GM21619 (cell line): ENCODE measurements around the gene RTN4R.

Experiments
- ATAC-seq: cut with Tn5 transposase; IDR thresholded peaks from one replicate; pipeline ENCODE4 v1.9.1; 2021; ENCODE audit not compliant: unreplicated experiment

RTN4R gene

DNA sequence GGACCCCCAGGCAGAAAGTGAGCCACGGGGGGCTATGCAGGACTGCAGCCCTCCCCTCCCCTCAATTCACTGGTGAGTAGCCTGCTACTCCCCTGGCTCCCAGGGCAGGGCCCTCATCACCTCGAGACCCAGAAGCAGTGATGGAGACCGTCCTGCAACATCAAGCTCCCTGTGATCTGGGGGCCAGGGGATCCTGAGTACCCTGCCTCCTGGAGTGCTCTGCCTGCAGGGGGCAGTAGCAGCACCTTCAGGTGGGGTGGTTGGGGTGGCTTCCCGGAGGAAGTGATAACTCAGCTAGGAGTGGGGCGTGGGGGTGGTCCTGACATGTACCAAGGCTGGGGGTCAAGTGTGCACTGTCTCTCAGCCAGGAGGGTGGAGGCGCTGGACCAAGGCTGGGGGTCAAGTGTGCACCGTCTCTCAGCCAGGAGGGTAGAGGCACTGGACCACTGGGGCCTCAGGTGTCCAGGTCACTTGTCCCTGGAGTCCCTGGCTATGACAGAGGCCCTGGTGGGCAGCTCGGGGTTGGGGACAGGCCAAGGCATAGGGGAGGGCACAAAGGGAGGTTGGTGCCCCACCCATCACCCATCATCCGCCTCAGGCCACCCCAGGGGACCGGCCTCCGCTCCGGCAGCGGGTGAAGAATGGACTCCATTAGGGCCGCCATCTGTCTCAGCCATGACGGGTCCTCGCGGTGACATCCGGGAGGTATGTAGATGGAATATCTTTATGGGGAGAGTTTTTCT is 9.4 kb downstream of the RTN4R start:
- ATAC-seq = no peak

DNA sequence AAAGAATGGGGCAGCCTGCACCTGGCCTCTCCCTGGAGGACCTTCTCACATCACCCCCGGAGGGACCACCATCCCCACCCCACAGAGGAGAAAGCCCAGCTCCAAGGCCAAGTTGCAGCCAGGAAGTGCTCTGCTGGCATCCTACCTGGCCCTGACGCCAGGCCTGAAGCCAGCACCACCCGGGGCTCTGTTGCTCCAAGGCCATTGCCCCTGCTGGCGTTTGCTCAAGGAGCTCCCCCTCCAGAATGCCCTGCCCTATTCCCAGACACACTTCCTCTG is 10.2 kb downstream of the RTN4R start:
- ATAC-seq = no peak

DNA sequence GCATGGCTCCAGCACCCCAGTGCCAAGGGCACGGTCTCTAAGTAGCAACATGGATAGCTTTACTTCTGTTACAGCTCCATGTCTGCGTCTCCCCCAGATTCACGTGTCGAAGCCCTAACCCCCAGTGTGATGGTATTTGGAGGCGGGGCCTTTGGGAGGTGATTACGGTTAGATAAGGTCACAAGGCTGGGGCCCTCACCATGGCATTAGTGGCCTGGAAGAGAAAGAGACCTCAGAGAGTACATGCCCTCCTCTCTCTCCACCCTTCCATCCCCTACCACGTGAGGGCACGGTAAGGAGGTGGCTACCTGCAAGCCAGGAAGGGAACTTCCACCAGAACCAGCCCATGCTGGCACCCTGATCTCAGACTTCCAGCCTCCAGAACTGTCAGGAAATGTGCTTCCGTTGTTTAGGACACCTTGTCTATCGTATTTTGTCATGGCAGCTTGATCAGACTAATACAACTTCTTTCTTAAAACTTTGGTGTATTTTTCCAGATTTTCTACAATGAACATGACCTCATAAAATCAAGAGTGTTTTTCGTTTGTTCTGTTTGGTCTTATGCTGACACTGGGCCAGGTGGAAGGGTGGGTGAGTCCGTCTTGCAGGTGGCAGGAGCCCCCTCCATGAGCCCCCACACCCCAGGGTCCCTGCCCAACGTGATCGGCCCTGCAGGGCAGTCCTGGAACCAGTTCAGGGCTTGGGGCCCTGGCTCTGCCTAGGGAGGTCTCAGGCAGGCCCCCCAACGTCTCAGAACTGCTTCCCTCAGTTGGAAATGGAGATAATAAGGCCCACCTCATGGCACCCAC is 10.7 kb downstream of the RTN4R start:
- ATAC-seq = no peak

DNA sequence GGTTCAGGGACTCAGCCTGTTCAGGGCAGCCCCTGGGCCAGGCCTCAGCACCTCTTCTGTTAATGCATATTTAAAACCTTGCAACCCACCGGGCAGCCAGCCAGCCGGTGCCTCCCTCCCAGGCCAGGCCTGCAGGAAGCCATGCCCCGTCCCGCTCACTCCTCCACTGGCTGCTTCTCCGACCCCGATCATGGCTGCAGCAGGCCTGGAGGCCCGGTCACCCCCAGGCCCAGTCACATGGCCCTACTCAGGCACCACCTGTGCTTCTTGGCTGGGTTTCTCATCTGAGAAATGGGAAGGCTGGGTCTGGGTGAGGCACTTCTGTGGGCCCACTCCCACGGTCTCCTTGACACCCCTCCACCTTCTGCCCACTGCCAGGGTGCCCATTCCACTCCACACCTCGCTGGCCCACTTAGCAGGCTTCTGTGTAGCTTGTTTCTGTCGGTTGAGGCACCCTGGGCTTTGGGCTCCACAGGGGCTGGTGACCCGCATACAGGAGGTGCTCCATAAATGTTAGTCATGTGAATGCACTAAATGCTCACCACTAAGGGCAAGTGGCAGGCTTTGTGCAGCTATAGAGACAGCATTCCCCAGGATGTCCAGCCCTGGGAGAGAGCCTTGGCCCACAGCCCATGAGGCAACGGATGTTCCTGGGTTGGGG is 11.4 kb downstream of the RTN4R start:
- no peak for ATAC-seq

DNA sequence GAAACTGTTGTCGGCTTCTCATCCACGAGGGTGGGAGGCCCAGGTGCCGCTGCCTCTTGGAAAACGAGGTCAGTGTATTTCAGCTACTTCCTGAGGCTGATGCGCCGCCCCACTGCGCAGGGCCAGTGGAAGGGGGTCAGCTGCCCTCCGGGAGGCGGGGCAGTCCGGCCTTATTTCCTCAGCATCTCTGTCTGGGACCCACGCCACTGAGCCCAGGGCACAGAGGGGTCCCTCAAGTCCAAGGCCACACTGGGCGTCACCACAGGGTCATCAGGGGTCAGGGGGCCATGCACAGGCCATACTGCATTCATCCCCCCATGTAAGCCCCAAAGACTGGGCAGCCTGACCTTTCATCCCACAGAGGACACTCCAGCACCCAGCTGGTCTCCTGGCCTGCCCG is 12.1 kb downstream of the RTN4R start:
- ATAC-seq = no peak

DNA sequence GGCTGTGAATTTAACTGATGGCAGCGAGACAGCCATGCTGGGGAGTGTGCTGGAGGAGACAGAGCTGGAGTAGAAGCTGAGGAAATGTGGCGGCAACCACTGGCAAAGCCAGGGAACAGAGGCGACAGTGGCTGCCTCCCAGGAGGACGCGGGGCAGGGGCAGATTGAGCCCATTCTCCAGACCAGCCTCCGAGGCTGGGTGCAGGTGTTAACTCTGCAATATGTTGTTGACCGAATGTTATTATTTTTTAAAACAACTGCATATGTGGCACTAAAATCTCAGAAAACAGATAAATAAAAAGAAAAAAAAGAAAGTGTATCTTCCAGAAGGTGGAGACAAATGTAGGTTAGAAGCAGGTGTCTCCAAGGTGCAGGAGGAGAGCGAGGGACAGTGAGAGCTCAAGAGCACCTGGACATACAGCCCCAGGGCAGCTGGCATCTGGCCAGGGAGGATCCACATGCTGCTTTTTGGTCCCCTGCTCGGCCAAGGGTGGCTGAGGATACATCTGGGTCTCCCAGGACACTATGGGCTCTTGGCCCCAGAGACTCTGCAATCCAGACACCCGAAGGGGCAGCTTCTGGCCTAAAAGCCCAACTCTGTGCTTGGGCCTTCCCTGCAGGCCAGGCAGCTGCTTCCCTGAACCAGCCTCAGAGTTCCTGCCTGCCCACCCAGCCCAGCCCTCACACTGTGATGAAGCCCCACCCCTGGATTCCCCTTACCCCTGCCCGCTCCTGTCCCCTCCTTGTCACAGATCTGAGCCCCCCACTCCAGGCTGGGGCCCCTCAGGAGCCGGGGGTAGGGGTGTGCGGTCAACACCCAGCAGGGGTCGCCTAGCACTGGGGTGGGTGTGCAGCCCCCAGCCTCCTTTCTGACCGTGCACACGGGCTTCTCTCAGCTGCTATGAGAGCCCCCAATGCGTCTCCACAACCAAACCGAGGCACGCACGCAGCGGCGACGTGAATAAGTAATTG is 12.9 kb downstream of the RTN4R start:
- ATAC-seq = no peak

DNA sequence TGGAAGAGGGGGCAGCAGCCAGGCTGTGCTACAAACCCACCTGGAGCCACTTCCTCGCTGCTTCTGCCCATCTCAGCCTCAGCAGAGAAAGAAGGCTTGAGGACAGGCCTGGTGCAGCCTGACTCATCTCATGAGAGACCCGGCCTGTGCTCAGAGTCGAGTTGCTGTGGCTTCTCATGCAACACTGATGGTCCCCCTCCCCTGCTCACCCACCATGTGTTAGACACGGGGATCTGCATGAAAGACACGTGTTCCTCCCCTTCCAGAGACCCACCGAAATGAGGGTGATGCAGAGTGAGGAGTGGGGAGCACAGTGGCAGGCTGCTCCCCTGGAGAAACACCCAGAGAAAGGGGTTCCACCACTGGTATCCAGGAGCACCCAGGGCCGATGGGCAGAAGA is 15.0 kb downstream of the RTN4R start:
- no peak for ATAC-seq

DNA sequence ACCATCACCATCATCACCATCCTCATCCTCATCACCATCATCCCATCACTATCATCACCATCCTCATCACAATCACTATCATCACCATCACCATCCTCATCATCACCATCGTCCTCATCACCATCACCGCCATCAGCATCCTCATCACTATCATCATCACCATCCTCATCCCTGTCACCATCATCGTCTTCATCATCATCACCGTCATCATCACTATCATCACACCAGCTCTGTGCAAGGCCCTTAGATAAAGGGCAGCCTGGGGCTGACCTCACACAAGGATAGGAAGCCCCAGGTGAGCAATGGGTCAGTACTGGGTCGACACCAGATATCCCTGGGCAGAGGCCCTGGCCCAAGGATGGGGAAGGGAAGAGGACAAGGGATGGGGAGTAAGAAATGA is 16.1 kb downstream of the RTN4R start:
- no peak for ATAC-seq

DNA sequence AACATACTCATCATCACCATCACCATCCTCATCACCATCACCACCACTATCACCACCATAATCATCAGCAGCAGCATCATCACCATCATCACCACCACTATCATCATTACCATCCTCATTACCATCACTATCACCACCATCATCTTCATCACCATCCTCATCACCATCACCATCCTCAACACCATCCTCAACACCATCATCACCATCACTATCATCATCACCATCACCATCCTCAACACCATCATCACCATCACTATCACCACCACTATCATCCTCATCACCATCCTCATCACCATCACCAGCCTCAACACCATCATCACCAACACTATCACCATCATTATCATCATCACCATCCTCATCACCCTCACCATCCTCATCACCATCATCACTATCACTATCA is 16.6 kb downstream of the RTN4R start:
- no peak for ATAC-seq

DNA sequence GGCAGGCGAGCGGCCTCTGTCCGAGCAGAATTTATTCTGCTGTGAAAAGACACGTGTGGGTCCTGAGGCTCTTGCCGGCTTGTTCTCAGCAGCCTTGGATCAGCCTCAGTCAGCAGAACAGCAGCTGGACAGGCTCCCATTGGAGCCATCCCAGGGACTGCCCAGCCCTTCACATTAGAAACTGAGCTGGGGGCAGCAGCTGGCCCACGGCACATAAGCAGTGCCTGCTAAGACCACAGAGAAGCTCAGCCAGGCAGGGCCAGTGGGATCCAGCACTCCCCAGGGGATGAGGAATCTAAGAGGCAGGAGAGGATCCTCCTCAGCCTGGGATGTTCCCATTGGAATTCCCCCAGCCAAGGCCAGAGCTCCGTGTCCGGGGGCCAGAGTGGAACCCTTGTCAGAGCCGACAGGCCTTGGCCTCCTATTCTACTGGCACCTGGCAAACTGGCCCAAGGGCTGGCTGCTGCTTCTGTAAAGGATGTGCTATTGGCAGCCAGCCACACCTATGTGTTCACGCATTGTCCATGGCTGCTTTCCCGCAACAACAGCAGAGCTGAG is 18.2 kb downstream of the RTN4R start:
- ATAC-seq = no peak

DNA sequence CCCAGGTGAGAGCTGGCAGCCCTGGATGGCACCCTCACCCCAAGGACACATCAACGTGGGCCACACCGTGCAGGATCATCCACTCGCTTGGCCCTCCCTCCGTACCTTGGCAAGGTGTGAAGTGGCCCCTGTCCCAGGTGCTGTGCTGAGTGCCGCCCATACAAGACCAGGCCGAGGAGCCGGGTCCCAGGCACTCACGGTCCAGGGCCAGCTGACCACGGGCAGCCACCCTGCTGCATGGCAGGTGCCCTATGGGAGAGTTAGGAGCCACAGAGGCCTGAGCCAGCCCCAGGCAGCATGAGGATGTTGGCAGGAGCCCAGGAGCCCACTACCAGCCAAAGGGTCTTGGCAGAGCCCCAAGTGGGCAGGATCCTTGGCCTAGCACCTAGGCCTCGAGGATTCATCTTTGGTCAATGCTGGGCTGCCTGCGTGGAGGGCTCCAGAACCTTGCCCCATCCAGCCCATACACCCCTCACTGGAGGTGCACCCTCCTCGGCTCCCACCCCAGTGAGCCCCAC is 19.6 kb downstream of the RTN4R start:
- no peak for ATAC-seq

DNA sequence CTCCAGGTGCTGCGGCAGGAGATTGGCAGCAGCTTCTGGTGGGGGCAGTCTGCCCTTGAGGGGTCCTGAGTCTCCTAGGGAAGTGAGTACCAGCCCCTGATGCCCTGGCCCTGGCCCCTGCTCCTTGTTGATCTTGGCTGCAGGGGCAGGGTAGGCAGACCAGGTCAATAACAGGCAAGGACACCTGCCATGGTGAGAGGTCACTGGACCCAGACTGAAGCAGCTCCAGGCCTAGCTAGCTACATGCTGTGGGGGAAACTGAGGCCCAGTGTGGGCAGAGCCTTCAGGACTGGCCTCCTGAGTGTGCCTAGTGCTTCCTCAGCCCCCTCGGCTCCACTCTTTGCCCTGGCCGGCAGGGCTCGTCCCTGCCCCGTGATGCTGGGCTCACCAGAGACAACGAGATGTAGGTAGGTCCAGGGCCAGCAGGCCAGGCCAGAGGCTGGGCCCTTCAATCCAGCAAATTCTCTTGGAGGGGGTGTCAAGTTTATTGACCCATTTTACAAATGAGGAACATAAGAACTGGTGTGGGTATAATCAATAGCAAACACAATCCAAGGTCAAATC is 20.4 kb downstream of the RTN4R start:
- no peak for ATAC-seq

DNA sequence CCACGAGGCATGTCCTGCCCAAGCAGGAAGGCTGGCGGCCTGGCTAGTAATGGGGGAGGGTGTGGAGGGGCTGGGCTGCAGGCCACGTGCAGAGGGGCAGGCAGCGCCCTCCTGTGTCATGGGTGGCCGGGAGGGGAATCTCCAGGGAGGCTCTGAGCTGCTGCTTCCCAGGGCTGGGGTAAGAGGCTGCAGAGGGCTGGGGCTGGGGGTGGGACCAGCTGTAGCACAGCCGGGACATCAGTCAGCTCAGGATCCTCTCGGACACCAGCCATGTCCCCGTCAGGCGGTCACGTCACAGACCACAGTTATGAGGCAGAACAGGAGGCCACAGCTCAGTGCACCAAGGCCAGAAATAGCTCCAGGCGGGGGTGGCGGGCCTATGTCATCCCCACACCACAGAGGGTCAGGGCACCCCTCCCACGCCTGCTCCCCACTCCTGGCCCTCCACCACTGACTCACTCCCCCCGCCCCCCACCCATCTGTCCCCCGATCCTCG is 21.1 kb downstream of the RTN4R start:
- no peak for ATAC-seq

DNA sequence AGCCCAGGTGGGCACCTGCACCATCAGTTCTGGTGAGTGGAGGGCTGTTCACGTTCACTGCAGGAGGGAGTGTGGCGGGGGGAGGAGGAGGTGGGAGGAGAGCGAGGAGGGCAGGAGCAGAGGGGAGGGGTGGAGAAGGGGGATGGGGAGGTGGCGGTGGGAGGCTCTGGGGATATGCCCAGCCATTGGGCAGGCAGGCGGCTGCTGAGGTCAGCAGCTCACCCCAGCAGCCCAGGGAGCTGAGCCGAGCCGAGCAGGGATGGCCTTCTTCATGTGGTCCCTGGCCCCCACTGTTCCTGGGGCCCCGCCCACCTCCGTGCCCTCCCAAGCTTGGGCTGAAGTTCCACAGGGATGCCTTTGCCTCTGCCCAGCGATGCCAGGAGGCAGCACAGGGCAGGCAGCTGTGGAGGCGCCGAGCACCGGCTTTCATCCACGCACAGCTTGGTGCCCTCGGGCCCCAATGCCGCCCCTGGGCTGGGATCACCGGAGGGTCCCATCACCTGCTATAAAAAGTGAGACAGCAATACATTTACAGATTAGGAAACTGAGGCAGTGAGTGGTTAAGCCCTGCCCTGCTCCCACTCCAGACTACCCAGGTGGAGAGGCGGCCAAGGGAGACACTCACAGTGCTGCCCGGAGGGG is 21.6 kb downstream of the RTN4R start:
- ATAC-seq = no peak

DNA sequence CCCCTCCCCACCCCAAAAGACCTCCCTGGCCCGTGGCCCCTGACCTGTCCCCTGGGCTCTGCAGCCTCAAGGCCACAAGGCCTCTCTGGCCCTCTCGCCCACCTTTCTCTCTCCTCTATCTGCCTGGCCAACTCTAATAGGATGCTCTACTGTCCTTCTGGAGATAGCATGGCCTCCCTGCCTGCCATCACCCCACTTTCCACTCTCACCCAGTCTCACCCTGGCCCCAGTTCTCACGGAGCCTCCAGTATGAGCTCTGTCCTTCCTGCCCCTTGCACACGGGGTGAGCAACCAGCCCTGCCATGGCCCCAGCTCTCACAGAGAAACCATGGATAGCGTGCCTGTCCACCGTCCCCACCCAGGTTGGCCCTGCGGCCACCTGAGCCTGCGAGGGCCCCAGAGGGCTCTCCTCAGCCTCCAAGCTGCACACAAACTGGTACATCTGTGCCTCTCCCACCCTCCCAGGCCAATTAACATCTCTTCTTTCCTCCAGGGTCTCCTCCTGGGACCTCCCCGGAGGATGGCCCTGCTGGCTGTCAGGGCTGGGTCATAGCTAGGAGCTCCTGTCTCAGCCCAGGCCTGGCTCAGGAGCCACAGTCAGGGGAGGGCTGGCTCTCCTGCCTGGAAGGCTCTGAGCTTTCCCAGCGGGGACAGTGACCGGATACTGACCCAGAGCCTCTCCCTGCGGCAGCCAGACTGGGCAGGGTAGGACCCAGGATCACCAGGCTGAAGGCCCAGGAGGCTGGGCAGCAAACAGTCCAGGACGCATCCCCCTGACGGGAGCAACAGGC is 22.3 kb downstream of the RTN4R start:
- no peak for ATAC-seq

DNA sequence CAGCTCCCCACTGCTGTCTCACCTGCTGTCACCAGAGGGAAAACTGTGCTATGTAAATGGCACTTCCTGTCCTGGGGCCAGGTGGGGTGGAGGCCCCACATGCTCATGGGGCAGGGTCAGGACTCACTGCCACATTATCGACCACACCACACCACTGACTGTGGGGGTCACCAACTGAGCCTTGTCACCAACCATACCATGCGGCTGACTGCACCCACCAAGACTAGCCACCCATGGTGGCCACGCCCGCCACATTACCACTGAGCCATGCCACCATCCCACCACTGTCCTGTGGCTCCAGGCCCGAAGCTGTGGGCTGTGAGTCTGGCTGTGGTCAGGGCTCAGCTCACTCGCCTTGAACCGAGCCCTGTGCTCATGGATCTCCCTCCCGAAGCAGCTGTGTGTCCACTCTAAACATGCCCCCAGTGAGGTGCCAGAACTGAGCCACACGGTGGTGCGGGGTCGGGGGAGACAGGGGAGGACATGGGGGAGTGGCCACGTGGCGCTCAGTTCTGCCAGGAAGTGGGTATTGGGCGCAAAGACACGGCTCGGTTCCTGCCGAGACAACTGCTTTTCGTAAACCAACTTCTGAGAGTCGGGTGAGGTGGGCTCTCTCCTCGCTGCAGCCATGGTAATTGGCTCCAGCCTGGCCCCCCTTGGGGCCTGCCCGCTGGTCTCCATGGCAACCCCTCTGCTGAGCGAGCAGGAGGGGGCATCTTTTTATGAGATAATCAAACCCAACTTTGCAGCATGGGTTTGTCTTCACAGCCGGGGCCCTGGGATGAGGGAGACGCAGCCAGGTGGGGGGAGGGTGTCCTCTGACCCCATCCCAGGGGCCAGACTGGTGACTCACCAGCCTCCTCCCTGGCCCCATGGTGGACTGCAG is 23.2 kb downstream of the RTN4R start:
- ATAC-seq = no peak

DNA sequence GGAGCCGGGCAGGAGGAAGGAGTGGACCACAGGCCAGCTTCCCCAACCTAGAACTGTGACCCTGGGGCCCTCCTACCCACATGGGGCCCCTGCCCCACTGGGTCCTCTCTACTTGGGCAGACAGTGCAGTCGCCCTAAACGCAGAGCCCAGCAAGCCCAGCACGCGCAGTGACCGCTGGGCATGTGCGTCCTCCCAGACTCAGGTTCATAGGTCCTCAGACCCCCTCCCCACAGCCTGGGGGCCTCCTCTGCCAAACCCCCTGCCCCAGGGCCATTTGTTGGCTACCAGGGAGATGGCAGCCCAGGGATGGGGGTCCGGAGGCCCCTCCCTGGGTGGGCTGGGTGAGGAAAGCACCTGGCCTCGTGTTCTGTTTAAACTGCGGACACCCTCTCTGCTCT is 23.9 kb downstream of the RTN4R start:
- ATAC-seq = no peak
